ENCODE measurements around the gene TMPRSS9. TPM values are rescaled to one million over a fixed set of nuclear protein-coding genes. Genes with fewer than 3 reads are reported as not detected.

Gene TMPRSS9
- total and polyA plus RNA-seq, 2 of the 13 experiments (the other 11 are each of a cell fraction or from before 2014, with no cell fraction given), result 2.5 to 5.2 TPM

GRCh38 chr19:2371656-2372055 lies 11.6 kb downstream of the TMPRSS9 start:
- intact Hi-C loops (cut with micrococcal nuclease; ENCODE audit: unreplicated experiment), result no loop called here
- in situ Hi-C loops (cut with HindIII; ENCODE audit: extremely low pct_ligation_motif_present, low pct_unique_long_range_greater_than_20kb), result no loop called here
- H3K27me3 ChIP-seq (ENCODE audit: control insufficient read depth in 1 of 2, insufficient read depth in 2 of 2, low read length in 2 of 2), result peaks cover 1 to 15% of the 10 kb centered on the region in 2 experiments; a peak in 4 of 5 replicates
- H2AFZ ChIP-seq (ENCODE audit: low read length), result no peak overlapping the region
- H4K20me1 ChIP-seq (ENCODE audit: insufficient read depth, low read length), result no peaks in the 10 kb centered on the region
- peaks cover 4% of the 10 kb centered on the region; the same call in 1 of the 2 replicates for H3K9me3 ChIP-seq (ENCODE audit: low read length)
- no peak for FAIRE-seq
- no peaks in the 10 kb centered on the region for H3K36me3 ChIP-seq (replicated peaks in 1 of 2; ENCODE audit: control insufficient read depth in 1 of 2, insufficient read depth in 2 of 2, low read length in 2 of 2)
- H3K9ac ChIP-seq (ENCODE audit: insufficient read depth, low read depth, low read length), result no peak overlapping the region
- 48% methylated on average over 16 of the region's 16 CpGs for WGBS (ENCODE audit: low lambda C conversion rate)
- DNase-seq (ENCODE audit: low spot score), result no peak
- H3K4me3 ChIP-seq (replicated peaks in 1 of 3; ENCODE audit: insufficient read depth in 1 of 3, low read depth in 2 of 3, low read length in 3 of 3), result no peak overlapping the region
- H3K4me2 ChIP-seq (ENCODE audit: low read depth, low read length), result no peak overlapping the region
- ATAC-seq, result no peak
- no peaks in the 10 kb centered on the region for H3K79me2 ChIP-seq (ENCODE audit: insufficient read depth, low read length)
- no peak overlapping the region for H3K27ac ChIP-seq (ENCODE audit: extremely low read length, insufficient read depth, low read length)
- H3K4me1 ChIP-seq (ENCODE audit: insufficient read depth, low read length), result peaks cover 15% of the 10 kb centered on the region; the same call in 1 of the 2 replicates
- BruUV-seq (replicated peaks), result no TSS peak
- POLR2A ChIA-PET, result interaction anchor here (0.6 kb wide), 1 partner anchor 51 kb away, joined by 4 read pairs; no protein-coding TSS in a partner anchor
- CTCF ChIA-PET (ENCODE audit: low intra/inter-chr PET ratio, low total read pairs), result no interaction called here
- TF ChIP-seq ZNF281 (CRISPR knock-in tag; IDR thresholded peaks at IDR 0.05; ENCODE audit: borderline replicate concordance) (no peak), ZNF609 (CRISPR knock-in tag; IDR thresholded peaks at IDR 0.05; ENCODE audit: borderline replicate concordance) (no peak), CBX2 (IDR thresholded peaks at IDR 0.05; ENCODE audit: low read depth, low read length) (no peak), CBX2 (CRISPR knock-in tag; IDR thresholded peaks at IDR 0.05; ENCODE audit: low read depth) (no peak), PHF21A (CRISPR knock-in tag; IDR thresholded peaks at IDR 0.05) (no peak), ZSCAN25 (CRISPR knock-in tag; IDR thresholded peaks at IDR 0.05) (no peak), SP5 (CRISPR knock-in tag; IDR thresholded peaks at IDR 0.05; ENCODE audit: borderline replicate concordance, low read depth) (no peak), RORA (CRISPR knock-in tag; IDR thresholded peaks at IDR 0.05) (no peak), HNRNPL (IDR thresholded peaks at IDR 0.05; ENCODE audit: low read depth, low read length) (no peak), ZBTB10 (CRISPR knock-in tag; IDR thresholded peaks at IDR 0.05; ENCODE audit: borderline replicate concordance) (no peak), ZNF207 (IDR thresholded peaks at IDR 0.05; ENCODE audit: borderline replicate concordance) (no peak), ATF4 (CRISPR knock-in tag; IDR thresholded peaks at IDR 0.05) (no peak), ETV6 (CRISPR knock-in tag; conservative IDR thresholded peaks at IDR 0.05) (no peak), ZSCAN29 (CRISPR knock-in tag; conservative IDR thresholded peaks at IDR 0.05) (no peak)
